Erythroblast (primary cell): ENCODE measurements around the gene CD226.
"Not testable (repeated sequence)": the region's sequence is repeated elsewhere in the genome, so short reads cannot be mapped to it uniquely, and the experiment has no call there.

Experiments
- DNase-seq, 2 experiments: peaks; one replicate each; lab custom pipeline; 2025; lab: John Stamatoyannopoulos, UW
- GATA1 ChIP-seq: IDR thresholded peaks from 2 replicates; pipeline ENCODE4 v1.6.1; 2011; ENCODE audit warnings: low read depth, mild to moderate bottlenecking, control low read depth, low read length, moderate library complexity
- POLR2A ChIP-seq: IDR thresholded peaks from 2 replicates; pipeline ENCODE4 v1.6.1; 2011; ENCODE audit warnings: mild to moderate bottlenecking, low read length

The CD226 gene

GRCh38 chr18:69854455-69854854, 93.2 kb downstream of the CD226 start:
- TF ChIP-seq POLR2A, result no peak
- no peak for TF ChIP-seq GATA1
- no peak for DNase-seq

- no peak for DNase-seq
Observed at GRCh38 chr18:69853051-69853450, 94.6 kb downstream of the CD226 start.

DNA sequence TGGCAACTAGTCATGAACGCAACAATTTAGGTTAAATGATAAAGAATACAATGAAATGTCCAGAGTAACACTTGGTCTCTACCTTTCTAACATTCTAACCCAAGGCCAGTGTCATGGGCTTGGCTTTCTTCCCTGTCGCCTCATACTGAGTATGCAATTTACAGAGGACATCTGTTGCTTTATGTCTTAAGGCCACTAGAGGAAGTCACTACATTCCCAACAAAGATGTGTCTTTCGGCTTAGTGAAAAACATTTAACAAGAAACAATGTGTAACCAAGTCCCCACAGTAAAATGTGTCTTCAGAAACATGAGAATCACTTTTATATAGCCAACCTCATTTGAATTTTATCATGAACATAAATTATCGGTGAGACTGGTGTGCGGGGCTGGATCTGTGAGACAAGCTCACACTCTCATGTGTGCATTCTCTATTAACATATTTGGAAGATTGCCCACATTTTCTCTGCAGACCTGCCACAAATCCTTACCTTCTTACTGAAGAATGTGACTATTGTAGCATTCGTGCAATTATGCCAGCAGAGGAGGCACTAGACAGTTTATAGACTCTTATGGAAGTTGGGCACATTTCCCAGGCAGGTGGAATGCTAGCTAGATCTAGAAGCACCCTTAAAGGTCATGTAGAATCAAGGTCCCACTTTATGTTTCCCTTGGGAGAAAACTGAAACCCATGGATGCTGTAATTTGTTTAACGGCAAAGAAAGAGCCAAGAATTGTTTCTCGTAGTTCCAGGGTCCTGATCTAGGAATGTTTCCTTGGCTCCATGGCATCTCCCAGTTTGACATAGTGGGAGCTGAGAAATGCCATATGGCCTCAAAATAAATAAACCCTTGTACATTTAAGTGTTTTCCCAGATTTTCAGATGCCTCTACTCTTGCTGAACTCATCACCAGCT, 101.8 kb downstream of the CD226 start:
- DNase-seq, result no peak
- TF ChIP-seq POLR2A (no peak), GATA1 (no peak)

More at GRCh38 chr18:69853051-69853450, 94.6 kb downstream of the CD226 start:
- TF ChIP-seq POLR2A (no peak), GATA1 (no peak)

- DNase-seq, result no peak
- TF ChIP-seq GATA1 (no peak), POLR2A (no peak)
Observed at GRCh38 chr18:69844656-69845055, 103.0 kb downstream of the CD226 start.

DNA sequence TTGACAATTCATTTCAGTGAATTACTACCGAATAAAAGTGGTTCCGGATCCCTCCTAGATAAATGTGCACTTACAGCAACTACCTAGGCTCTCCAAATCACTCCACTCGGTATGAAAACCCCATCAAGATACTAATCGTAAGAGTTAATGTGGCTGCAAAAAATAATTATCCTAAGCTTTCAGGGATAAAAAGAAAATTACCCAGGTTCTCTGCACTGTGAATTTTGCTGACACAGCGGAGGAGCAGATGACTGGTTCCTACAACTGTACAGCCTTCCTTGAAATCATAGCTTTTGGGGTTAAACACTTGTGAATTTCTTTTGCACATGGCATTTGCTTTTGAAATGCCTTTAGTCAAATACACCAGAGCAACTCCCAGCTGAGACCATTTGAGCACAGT, 104.7 kb downstream of the CD226 start:
- no peak for DNase-seq
- TF ChIP-seq POLR2A, result no peak
- no peak for TF ChIP-seq GATA1

DNA sequence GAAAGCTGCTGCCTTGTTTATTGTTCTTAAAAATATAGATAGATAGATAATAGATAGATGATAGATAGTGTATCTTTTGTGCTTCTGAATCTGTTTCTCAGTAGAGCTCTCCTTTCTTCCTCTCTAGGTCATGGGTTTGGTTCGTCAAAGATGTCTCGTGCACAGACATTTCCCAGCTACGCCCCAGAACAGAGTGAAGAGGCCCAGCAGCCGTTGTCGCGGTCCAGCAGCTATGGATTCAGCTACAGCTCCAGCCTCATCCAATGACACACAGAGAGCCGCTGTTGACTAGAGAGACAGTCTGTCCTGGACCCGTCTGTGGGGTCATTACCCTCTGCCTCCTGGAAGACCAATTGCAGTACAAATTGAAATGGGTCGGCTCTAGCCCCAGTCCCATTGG, 106.6 kb downstream of the CD226 start:
- no peak for DNase-seq
- no peak for TF ChIP-seq GATA1
- TF ChIP-seq POLR2A, result no peak

- no peak for DNase-seq
- TF ChIP-seq GATA1 (no peak), POLR2A (no peak)
Observed at GRCh38 chr18:69840445-69840844, 107.2 kb downstream of the CD226 start.

DNA sequence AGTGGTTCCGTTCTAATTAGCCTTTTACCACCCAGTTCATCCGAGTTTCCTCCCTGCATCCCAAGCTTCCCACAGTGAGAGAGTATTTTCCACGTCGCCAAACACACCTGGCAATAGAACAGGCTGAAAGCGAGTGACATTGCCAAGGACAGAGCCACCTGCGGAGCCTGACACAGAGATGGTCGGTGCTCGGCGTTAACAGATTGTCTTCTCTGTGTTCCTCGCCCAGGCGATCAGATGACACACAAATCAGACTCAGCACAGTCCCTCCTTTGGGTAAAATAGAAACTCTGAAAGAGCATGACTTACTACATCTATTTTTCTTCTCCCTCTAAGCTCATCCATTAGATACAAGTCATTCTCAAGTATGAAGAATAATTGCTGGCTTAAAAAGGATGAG, 107.7 kb downstream of the CD226 start:
- no peak for DNase-seq
- TF ChIP-seq GATA1, result no peak
- no peak for TF ChIP-seq POLR2A

DNA sequence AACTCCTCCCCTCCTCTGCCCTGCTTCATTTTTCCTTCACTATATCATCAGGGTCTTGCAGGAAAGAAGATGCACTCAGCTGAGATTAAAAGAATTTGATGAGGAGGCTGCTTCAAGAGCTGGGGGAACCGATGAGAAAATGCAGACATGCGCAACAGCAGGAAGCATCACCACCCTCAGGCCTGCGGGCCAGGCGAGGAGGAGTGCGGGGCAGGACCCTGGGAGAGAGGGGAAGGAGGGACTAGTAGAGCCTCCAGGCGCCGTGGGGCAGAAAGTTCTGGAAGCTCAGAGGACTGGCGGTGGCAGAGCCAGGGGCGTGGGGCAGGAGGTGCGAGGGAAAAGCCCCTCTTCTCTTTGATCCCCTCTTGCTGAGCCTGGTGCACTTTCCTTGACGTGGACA, 108.2 kb downstream of the CD226 start:
- no peak for DNase-seq
- TF ChIP-seq POLR2A, result no peak
- no peak for TF ChIP-seq GATA1

- DNase-seq, result peak; percentile 54 to 63
- TF ChIP-seq POLR2A (no peak), GATA1 (no peak)
Observed at GRCh38 chr18:69838620-69839411, 108.9 kb downstream of the CD226 start.

GRCh38 chr18:69838003-69838402, 109.7 kb downstream of the CD226 start:
- TF ChIP-seq POLR2A, result no peak
- no peak for TF ChIP-seq GATA1
- no peak for DNase-seq

GRCh38 chr18:69834980-69835379, 112.7 kb downstream of the CD226 start:
- DNase-seq, result not testable (repeated sequence)

GRCh38 chr18:69830189-69830588, 117.5 kb downstream of the CD226 start:
- peak; percentile 13 to 71 for DNase-seq
- TF ChIP-seq GATA1 (no peak), POLR2A (no peak)

GRCh38 chr18:69820538-69820937, 127.1 kb downstream of the CD226 start:
- DNase-seq, result no peak
- no peak for TF ChIP-seq GATA1
- TF ChIP-seq POLR2A, result no peak

GRCh38 chr18:69819460-69819859, 128.2 kb downstream of the CD226 start:
- no peak for DNase-seq
- TF ChIP-seq GATA1 (no peak), POLR2A (no peak)
